ENCODE data around the gene KLK13. TPM values are rescaled to one million over a fixed set of nuclear protein-coding genes. Genes with fewer than 3 reads are reported as not detected.

KLK13 gene
- total and polyA plus RNA-seq, 2 of the 8 experiments (the other 6 are each of a cell fraction or from before 2014, with no cell fraction given): 4.2 to 4.5 TPM

- Histone ChIP-seq H3K4me3 (ENCODE audit: extremely low read depth in 1 of 4, insufficient read depth in 2 of 4, low read depth in 3 of 4, low read length in 4 of 4) (no peak overlapping the region), H3K23ac (ENCODE audit: insufficient read length) (no peak overlapping the region), H4K20me1 (replicated peaks in 1 of 2; ENCODE audit: control insufficient read depth in 1 of 2, insufficient read depth in 2 of 2, low read length in 2 of 2) (no peaks in the 10 kb centered on the region), H2AFZ (ENCODE audit: low read length) (no peak overlapping the region), H3K79me2 (ENCODE audit: control insufficient read depth in 1 of 2, insufficient read depth in 2 of 2, low read length in 2 of 2) (no peaks in the 10 kb centered on the region), H3K79me1 (ENCODE audit: low read depth, low read length) (no peaks in the 10 kb centered on the region; the same call in 1 of the 2 replicates), H3K4me2 (ENCODE audit: insufficient read depth in 1 of 2, low read depth in 2 of 2, low read length in 2 of 2) (no peak overlapping the region), H3K27me3 (replicated peaks in 1 of 4; ENCODE audit: control insufficient read depth in 3 of 4, extremely low read depth in 1 of 4, insufficient read depth in 3 of 4, low read length in 3 of 4) (no peaks in the 10 kb centered on the region; a peak in 1 of 7 replicates), H3K36me3 (ENCODE audit: control insufficient read depth in 2 of 4, insufficient read depth in 4 of 4, low read length in 3 of 4) (no peaks in the 10 kb centered on the region), H2BK12ac (ENCODE audit: low read depth, low read length) (no peak overlapping the region), H4K8ac (ENCODE audit: extremely low read depth, insufficient read depth, low read length) (no peak overlapping the region), H2BK20ac (ENCODE audit: low read length) (no peak overlapping the region), H3K14ac (ENCODE audit: insufficient read length) (no peak overlapping the region), H2AK5ac (ENCODE audit: low read depth, low read length) (no peak overlapping the region), H3K4ac (replicated peaks; ENCODE audit: insufficient read length, low read depth, low read length) (no peak overlapping the region), H3K4me1 (replicated peaks in 1 of 4; ENCODE audit: control insufficient read depth in 3 of 4, insufficient read depth in 4 of 4, low read length in 3 of 4) (peaks cover 3 to 26% (median 16%) of the 10 kb centered on the region in 4 experiments), H3K18ac (ENCODE audit: extremely low read depth, low read length) (no peak overlapping the region), H2BK15ac (ENCODE audit: low read length) (no peak overlapping the region), H3K23me2 (ENCODE audit: low read depth, low read length) (no peaks in the 10 kb centered on the region), H4K5ac (ENCODE audit: insufficient read length, low read depth, low read length) (no peak overlapping the region), H4K91ac (replicated peaks; ENCODE audit: insufficient read length, low read length) (no peak overlapping the region), H3K9me3 (ENCODE audit: insufficient read depth in 2 of 2, low read depth in 1 of 2, low read length in 1 of 2) (no peaks in the 10 kb centered on the region), H2BK120ac (replicated peaks; ENCODE audit: low read depth, low read length) (no peak overlapping the region), H3K9ac (replicated peaks in 1 of 4; ENCODE audit: extremely low read depth in 1 of 4, low read depth in 3 of 4, low read length in 3 of 4) (no peak overlapping the region), H3K56ac (replicated peaks; ENCODE audit: insufficient read length, low read depth, low read length) (no peak overlapping the region), H2BK5ac (ENCODE audit: low read depth, low read length) (no peak overlapping the region), H3K27ac (ENCODE audit: low read depth, low read length) (no peak overlapping the region)
- DNase-seq (ENCODE audit: low read depth in 1 of 2, low spot score in 2 of 2) (no peak), FAIRE-seq (no peak)
- ChIA-PET POLR2A (ENCODE audit: partially characterized antibody) (interaction anchor here (1.0 kb wide), 2 partner anchors 10 to 13 kb away, joined by 3 read pairs; partner anchors contain the start of gene KLK10), CTCF (ENCODE audit: partially characterized antibody) (no interaction called here)
- TF ChIP-seq TEAD4 (IDR thresholded peaks at IDR 0.05; ENCODE audit: low read depth, low read length): 0 out of 2 replicates have a peak, but pooled peaks have one; percentile 16
- peak; percentile 74; the same call in 1 of the 2 replicates for TF ChIP-seq SP1 (IDR thresholded peaks at IDR 0.05; ENCODE audit: low read depth, low read length)
- TF ChIP-seq, protein P1, sequence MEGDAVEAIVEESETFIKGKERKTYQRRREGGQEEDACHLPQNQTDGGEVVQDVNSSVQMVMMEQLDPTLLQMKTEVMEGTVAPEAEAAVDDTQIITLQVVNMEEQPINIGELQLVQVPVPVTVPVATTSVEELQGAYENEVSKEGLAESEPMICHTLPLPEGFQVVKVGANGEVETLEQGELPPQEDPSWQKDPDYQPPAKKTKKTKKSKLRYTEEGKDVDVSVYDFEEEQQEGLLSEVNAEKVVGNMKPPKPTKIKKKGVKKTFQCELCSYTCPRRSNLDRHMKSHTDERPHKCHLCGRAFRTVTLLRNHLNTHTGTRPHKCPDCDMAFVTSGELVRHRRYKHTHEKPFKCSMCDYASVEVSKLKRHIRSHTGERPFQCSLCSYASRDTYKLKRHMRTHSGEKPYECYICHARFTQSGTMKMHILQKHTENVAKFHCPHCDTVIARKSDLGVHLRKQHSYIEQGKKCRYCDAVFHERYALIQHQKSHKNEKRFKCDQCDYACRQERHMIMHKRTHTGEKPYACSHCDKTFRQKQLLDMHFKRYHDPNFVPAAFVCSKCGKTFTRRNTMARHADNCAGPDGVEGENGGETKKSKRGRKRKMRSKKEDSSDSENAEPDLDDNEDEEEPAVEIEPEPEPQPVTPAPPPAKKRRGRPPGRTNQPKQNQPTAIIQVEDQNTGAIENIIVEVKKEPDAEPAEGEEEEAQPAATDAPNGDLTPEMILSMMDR (IDR thresholded peaks at IDR 0.05; ENCODE audit: control extremely low read depth in 1 of 3, insufficient read depth in 1 of 3, low read depth in 1 of 3, low read length in 3 of 3): peak in 1 of 3 experiments; percentile 26; a peak in 1 of 4 replicates
- TF ChIP-seq, protein P2, sequence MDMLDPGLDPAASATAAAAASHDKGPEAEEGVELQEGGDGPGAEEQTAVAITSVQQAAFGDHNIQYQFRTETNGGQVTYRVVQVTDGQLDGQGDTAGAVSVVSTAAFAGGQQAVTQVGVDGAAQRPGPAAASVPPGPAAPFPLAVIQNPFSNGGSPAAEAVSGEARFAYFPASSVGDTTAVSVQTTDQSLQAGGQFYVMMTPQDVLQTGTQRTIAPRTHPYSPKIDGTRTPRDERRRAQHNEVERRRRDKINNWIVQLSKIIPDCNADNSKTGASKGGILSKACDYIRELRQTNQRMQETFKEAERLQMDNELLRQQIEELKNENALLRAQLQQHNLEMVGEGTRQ (IDR thresholded peaks at IDR 0.05; ENCODE audit: low read length): no peak
- 94% methylated on average over 2 of the region's 2 CpGs; no CpG with 5 or more reads in 1 of the 2 experiments for WGBS, 2 experiments (ENCODE audit: extremely low coverage in 1 of 2, insufficient coverage in 1 of 2, insufficient read length in 1 of 2, insufficient replicate concordance in 2 of 2, low coverage in 1 of 2, low lambda C conversion rate in 2 of 2, missing lambda C conversion rate in 1 of 2)
Observed at GRCh38 chr19:51029718-51030117, 35.2 kb downstream of the KLK13 start.
